HCT116 (cell line): ENCODE measurements around the gene KIRREL3. TPM values are rescaled to one million over a fixed set of nuclear protein-coding genes. Genes with fewer than 3 reads are reported as not detected.

ENCODE experiments used
- ATAC-seq: fragments of 200-7000 bp; cut with Tn5 transposase; 2 replicates; pipeline ENCODE4 v1.9.1; 2020; ENCODE audit warnings: mild to moderate bottlenecking, moderate library complexity
- BruUV-seq: library from RNA; stranded (reverse); fragments of 400-500 nt; replicated peaks from 2 replicates; lab custom pipeline; 2021; lab: Mats Ljungman, UMichigan
- CTCF ChIA-PET: fragments of 300-600 bp; sonication (Branson Sonifier 250); formaldehyde crosslinking; loops from one replicate; lab custom pipeline; 2021; ENCODE audit warnings: antibody characterized with exemption; lab: Charles Lee
- POLR2A ChIA-PET: fragments of 300-600, 350-600 bp; sonication (Branson Sonifier 250); formaldehyde crosslinking; loops from one replicate; lab custom pipeline; 2021; ENCODE audit warnings: antibody characterized with exemption; lab: Charles Lee
- RAD21 ChIA-PET, 2 experiments: fragments of 300-600 bp; sonication (Branson Sonifier 250); formaldehyde crosslinking; loops; one replicate each; lab custom pipeline; 2023; ENCODE audit warnings: low total read pairs in 2 of 2; ENCODE audit not compliant: uncharacterized antibody in 2 of 2, unreplicated experiment in 2 of 2, low non-redundant PET in 1 of 2; lab: Charles Lee
- DNase-seq: peaks from one replicate; pipeline ENCODE4 v3.0.0-alpha.2; 2010; ENCODE audit warnings: low read depth, low spot score
- H2AFZ ChIP-seq: fragments of 200-600 bp; shearing (Covaris generic), sonication (generic); 2 replicates; pipeline ENCODE4 v1.6.1; 2017; ENCODE audit warnings: low read depth, mixed run types, mixed read lengths, antibody characterized with exemption, low read length; ENCODE audit not compliant: poor library complexity, severe bottlenecking
- H3K27ac ChIP-seq: 2 replicates; pipeline ENCODE4 v1.5.1; 2012; ENCODE audit warnings: low read depth, low read length
- H3K27me3 ChIP-seq: fragments of 200-600 bp; sonication (generic); 2 replicates; pipeline ENCODE4 v1.6.1; 2016; ENCODE audit warnings: mixed run types, low read length, mixed read lengths; ENCODE audit not compliant: insufficient read depth
- H3K36me3 ChIP-seq, 2 experiments: fragments of 200-500 bp in 1 of 2; fragments of 200-600 bp in 1 of 2; sonication (Bioruptor generic) in 1 of 2; sonication (generic) in 1 of 2; 2 replicates each; pipeline versions ENCODE4 v1.5.1 to v1.6.1; 2014 to 2016; ENCODE audit warnings: low read length in 2 of 2, inconsistent platforms in 1 of 2, mixed read lengths in 1 of 2, mixed run types in 1 of 2; ENCODE audit not compliant: insufficient read depth in 2 of 2, control insufficient read depth in 1 of 2
- H3K4me1 ChIP-seq, 2 experiments: fragments of 200-600 bp in 1 of 2; sonication (generic) in 1 of 2; 2 replicates each; pipeline versions ENCODE4 v1.5.1 to v1.6.1; 2012 to 2017; ENCODE audit warnings: low read length in 2 of 2, inconsistent platforms in 1 of 2, mild to moderate bottlenecking in 1 of 2, mixed read lengths in 1 of 2, mixed run types in 1 of 2, moderate library complexity in 1 of 2; ENCODE audit not compliant: insufficient read depth in 2 of 2, control insufficient read depth in 1 of 2
- H3K4me2 ChIP-seq: fragments of 200-600 bp; sonication (generic); 2 replicates; pipeline ENCODE4 v1.6.1; 2017; ENCODE audit warnings: mixed run types, low read length, mixed read lengths
- H3K4me3 ChIP-seq, 2 experiments: fragments of 200-600 bp in 1 of 2; sonication (generic) in 1 of 2; replicated peaks in 1 of 2; 2 replicates each; pipeline ENCODE4 v1.5.1; 2011 to 2016; ENCODE audit warnings: low read length in 2 of 2, control low read depth in 1 of 2, low read depth in 1 of 2, mild to moderate bottlenecking in 1 of 2, mixed read lengths in 1 of 2, mixed run types in 1 of 2
- H3K79me2 ChIP-seq: fragments of 200-600 bp; sonication (generic); 2 replicates; pipeline ENCODE4 v1.6.1; 2017; ENCODE audit warnings: mild to moderate bottlenecking, mixed run types, low read length, moderate library complexity, mixed read lengths; ENCODE audit not compliant: insufficient read depth
- H3K9ac ChIP-seq: fragments of 200-600 bp; sonication (generic); 2 replicates; pipeline ENCODE4 v1.6.1; 2016; ENCODE audit warnings: low read length, mixed read lengths
- H3K9me2 ChIP-seq: fragments of 200-600 bp; sonication (generic), shearing (Covaris generic); 2 replicates; pipeline ENCODE4 v1.6.1; 2017; ENCODE audit warnings: mixed run types, mild to moderate bottlenecking, moderate library complexity; ENCODE audit not compliant: insufficient read depth
- H3K9me3 ChIP-seq, 2 experiments: fragments of 200-500 bp in 1 of 2; fragments of 200-600 bp in 1 of 2; sonication (Bioruptor generic) in 1 of 2; sonication (generic) in 1 of 2; 2 replicates each; pipeline ENCODE4 v1.6.1; 2014 to 2017; ENCODE audit warnings: low read length in 2 of 2, mixed read lengths in 2 of 2, inconsistent platforms in 1 of 2, low read depth in 1 of 2, mild to moderate bottlenecking in 1 of 2, mixed run types in 1 of 2, moderate library complexity in 1 of 2; ENCODE audit not compliant: control insufficient read depth in 1 of 2, insufficient read depth in 1 of 2
- H4K20me1 ChIP-seq: fragments of 200-600 bp; sonication (generic), shearing (Covaris generic); 2 replicates; pipeline ENCODE4 v1.6.1; 2017; ENCODE audit warnings: mixed run types, mild to moderate bottlenecking, moderate library complexity; ENCODE audit not compliant: insufficient read depth
- CEBPB ChIP-seq: IDR thresholded peaks from 2 replicates; pipeline ENCODE4 v1.6.1; 2012; ENCODE audit warnings: low read depth
- ELF1 ChIP-seq: IDR thresholded peaks from 2 replicates; pipeline ENCODE4 v1.6.1; 2012; ENCODE audit warnings: low read depth, borderline replicate concordance
- EZH2phosphoT487 ChIP-seq: fragments of 200-600 bp; IDR thresholded peaks from 2 replicates; pipeline ENCODE4 v1.6.1; 2018; ENCODE audit warnings: antibody characterized with exemption, borderline replicate concordance
- FOSL1 ChIP-seq: IDR thresholded peaks from 2 replicates; pipeline ENCODE4 v1.6.1; 2012; ENCODE audit warnings: low read depth
- JUND ChIP-seq: IDR thresholded peaks from 2 replicates; pipeline ENCODE4 v1.6.1; 2012
- POLR2AphosphoS5 ChIP-seq: IDR thresholded peaks from 2 replicates; pipeline ENCODE4 v1.6.1; 2011; ENCODE audit warnings: mild to moderate bottlenecking, low read depth, low read length, moderate library complexity
- RAD21 ChIP-seq: IDR thresholded peaks from 2 replicates; pipeline ENCODE4 v1.6.1; 2012; ENCODE audit warnings: low read depth, mild to moderate bottlenecking
- SRF ChIP-seq: IDR thresholded peaks from 2 replicates; pipeline ENCODE4 v1.6.1; 2012; ENCODE audit warnings: low read depth
- ZFX ChIP-seq: fragments of 450-650 bp; IDR thresholded peaks from 2 replicates; pipeline ENCODE4 v1.6.1; 2017
- ZNF274 ChIP-seq: fragments of 200-500 bp; sonication (Bioruptor generic); IDR thresholded peaks from 2 replicates; pipeline ENCODE4 v1.6.1; 2014; ENCODE audit warnings: mild to moderate bottlenecking, low read depth, low read length, inconsistent platforms
- intact Hi-C: fragments of 100-400 bp; cut with micrococcal nuclease; formaldehyde crosslinking; loops from 2 replicates; pipeline ENCODE4 v1.10.0; 2022
- total RNA-seq: library from RNA; stranded (reverse); gene quantifications from one replicate; pipeline ENCODE4 v1.2.1, GENCODE V29; 2021; ENCODE audit not compliant: unreplicated experiment
- TF ChIP-seq, protein P1 (sequence below): IDR thresholded peaks from 2 replicates; pipeline ENCODE4 v1.6.1; 2012
- TF ChIP-seq, protein P2 (sequence below): IDR thresholded peaks from 2 replicates; pipeline ENCODE4 v1.6.1; 2012; ENCODE audit warnings: low read depth
- TF ChIP-seq, protein P3 (sequence below): IDR thresholded peaks from 2 replicates; pipeline ENCODE4 v1.6.1; 2012

The KIRREL3 gene
- total RNA-seq, 1 experiment from 2014 or later: not detected

GRCh38 chr11:126660761-126661425, 339.7 kb downstream of the KIRREL3 start:
- Histone ChIP-seq H3K9me2 (no peaks in the 10 kb centered on the region), H3K4me1 (no peaks in the 10 kb centered on the region), H3K36me3 (no peaks in the 10 kb centered on the region), H3K4me2 (no peak overlapping the region), H2AFZ (no peak overlapping the region), H3K79me2 (no peaks in the 10 kb centered on the region), H3K9me3 (no peaks in the 10 kb centered on the region), H3K27ac (no peak overlapping the region), H4K20me1 (no peaks in the 10 kb centered on the region), H3K9ac (no peak overlapping the region), H3K27me3 (peaks cover 27% of the 10 kb centered on the region), H3K4me3 (no peak overlapping the region)
- TF ChIP-seq, protein P1, sequence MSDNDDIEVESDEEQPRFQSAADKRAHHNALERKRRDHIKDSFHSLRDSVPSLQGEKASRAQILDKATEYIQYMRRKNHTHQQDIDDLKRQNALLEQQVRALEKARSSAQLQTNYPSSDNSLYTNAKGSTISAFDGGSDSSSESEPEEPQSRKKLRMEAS: no peak
- TF ChIP-seq, protein P2, sequence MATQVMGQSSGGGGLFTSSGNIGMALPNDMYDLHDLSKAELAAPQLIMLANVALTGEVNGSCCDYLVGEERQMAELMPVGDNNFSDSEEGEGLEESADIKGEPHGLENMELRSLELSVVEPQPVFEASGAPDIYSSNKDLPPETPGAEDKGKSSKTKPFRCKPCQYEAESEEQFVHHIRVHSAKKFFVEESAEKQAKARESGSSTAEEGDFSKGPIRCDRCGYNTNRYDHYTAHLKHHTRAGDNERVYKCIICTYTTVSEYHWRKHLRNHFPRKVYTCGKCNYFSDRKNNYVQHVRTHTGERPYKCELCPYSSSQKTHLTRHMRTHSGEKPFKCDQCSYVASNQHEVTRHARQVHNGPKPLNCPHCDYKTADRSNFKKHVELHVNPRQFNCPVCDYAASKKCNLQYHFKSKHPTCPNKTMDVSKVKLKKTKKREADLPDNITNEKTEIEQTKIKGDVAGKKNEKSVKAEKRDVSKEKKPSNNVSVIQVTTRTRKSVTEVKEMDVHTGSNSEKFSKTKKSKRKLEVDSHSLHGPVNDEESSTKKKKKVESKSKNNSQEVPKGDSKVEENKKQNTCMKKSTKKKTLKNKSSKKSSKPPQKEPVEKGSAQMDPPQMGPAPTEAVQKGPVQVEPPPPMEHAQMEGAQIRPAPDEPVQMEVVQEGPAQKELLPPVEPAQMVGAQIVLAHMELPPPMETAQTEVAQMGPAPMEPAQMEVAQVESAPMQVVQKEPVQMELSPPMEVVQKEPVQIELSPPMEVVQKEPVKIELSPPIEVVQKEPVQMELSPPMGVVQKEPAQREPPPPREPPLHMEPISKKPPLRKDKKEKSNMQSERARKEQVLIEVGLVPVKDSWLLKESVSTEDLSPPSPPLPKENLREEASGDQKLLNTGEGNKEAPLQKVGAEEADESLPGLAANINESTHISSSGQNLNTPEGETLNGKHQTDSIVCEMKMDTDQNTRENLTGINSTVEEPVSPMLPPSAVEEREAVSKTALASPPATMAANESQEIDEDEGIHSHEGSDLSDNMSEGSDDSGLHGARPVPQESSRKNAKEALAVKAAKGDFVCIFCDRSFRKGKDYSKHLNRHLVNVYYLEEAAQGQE: no peak
- TF ChIP-seq ZFX (no peak), EZH2phosphoT487 (no peak), CEBPB (no peak)
- BruUV-seq: no TSS peak
- intact Hi-C loops: no loop called here
- ChIA-PET RAD21 (no interaction called here), POLR2A (no interaction called here), CTCF (no interaction called here)
- no peak for DNase-seq
- no peak for ATAC-seq

- Histone ChIP-seq H3K9me3 (no peaks in the 10 kb centered on the region), H3K4me3 (no peak overlapping the region), H3K9me2 (no peaks in the 10 kb centered on the region), H3K36me3 (no peaks in the 10 kb centered on the region), H3K27me3 (peaks cover 28% of the 10 kb centered on the region), H2AFZ (no peak overlapping the region), H3K27ac (no peak overlapping the region), H3K9ac (no peak overlapping the region), H3K4me2 (no peak overlapping the region), H3K79me2 (no peaks in the 10 kb centered on the region), H4K20me1 (no peaks in the 10 kb centered on the region), H3K4me1 (no peaks in the 10 kb centered on the region)
- intact Hi-C loops: no loop called here
- DNase-seq (no peak), ATAC-seq (no peak)
- RAD21 ChIA-PET: no interaction called here
- POLR2A ChIA-PET: no interaction called here
- no TSS peak for BruUV-seq
- CTCF ChIA-PET: no interaction called here
- no peak for TF ChIP-seq ELF1
- no peak for TF ChIP-seq JUND
- no peak for TF ChIP-seq SRF
- TF ChIP-seq, protein P2: no peak
- no peak for TF ChIP-seq FOSL1
- no peak for TF ChIP-seq POLR2AphosphoS5
- no peak for TF ChIP-seq RAD21
- TF ChIP-seq, protein P3, sequence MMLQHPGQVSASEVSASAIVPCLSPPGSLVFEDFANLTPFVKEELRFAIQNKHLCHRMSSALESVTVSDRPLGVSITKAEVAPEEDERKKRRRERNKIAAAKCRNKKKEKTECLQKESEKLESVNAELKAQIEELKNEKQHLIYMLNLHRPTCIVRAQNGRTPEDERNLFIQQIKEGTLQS: no peak
- no peak for TF ChIP-seq ZNF274
- no peak for TF ChIP-seq CEBPB
Measured at GRCh38 chr11:126660321-126660720, 340.2 kb downstream of the KIRREL3 start.
